A549 treated with Hydrocortisone at 1 μM for 4 hours (cell line): ENCODE data around the gene PRDX2. TPM values are rescaled to one million over a fixed set of nuclear protein-coding genes. Genes with fewer than 3 reads are reported as not detected.

Experiments used
- total RNA-seq: library from RNA; stranded (reverse); fragments of 200-300 nt; extraction: Qiagen RNA extraction; gene quantifications from 5 replicates; pipeline ENCODE4 v1.2.3, GENCODE V29; 2022

PRDX2 gene
- total RNA-seq, result 0.48 to 0.90 TPM (median 0.64 TPM) in 5 replicates

GRCh38 chr19:12801466-12802266, at the start of gene PRDX2, which contains the start of gene THSD8:
Gene PRDX2, minus strand, starts transcription at chr19:12801800. Its CDS starts 539 bp downstream, at chr19:12801261.
Gene THSD8, plus strand, starts transcription at chr19:12802069. Its CDS starts 3 bp downstream, at chr19:12802072.

DNA sequence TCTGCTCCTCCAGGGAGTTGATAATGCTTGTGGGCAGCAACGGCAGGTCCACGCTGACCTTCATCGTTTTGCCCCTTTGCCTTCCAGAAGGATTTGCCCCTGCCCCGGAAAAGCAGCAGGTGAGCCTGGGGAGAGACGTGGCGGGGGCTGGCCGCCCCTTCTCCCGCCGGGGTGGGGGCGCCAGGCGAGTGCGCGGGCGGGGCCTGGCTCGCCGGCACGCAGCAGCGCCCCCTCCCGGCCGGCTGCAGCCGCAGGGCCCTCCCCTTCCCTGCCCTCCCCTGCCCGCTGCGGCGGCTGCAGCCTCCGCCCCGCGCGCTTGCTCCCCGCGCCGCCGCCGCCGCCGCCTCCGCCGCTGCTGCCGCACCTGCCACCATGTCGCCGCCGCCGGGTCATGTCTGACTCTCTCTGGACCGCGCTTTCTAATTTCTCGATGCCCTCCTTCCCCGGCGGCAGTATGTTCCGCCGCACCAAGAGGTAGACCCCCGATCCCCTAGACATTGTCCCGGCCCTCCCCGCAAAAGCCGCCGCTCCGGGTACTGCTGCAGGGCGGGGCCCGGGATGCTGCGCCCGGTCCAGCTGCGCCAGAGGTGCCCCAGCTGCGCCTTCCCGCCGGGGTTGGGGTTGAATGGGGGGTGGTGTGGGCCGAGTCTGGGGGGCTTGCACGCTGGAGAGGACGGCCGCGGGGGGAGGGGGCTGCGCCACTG, 36.7 kb upstream of the PRDX2 start, which contains the start of gene MAST1:
Gene MAST1 (plus strand): TSS at position 334 of the 704 bp plus-strand sequence. CDS start 58 bp downstream, at position 392.

DNA sequence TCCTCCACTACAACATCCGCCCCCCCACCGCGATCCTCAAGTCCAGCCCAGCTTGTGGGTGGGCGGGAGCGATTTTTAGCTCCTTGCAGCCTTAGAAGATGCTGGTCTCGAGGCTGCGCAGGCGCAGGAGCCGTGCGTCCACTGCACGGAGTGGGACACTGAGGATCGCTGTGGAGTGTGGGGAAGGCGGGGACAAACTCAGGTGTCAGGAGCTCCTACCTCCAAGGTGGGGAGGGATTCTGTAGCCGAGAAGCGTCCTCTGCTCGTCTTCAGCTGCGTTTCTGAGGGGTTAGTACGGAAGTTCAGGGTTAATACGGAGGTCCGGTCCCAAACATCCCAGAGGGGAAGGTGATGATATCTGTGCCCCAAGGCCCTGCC, 33.0 kb upstream of the PRDX2 start, which contains the start of gene RTBDN:
Gene RTBDN (minus strand): TSS at position 14 of the 378 bp plus-strand sequence. CDS start 4,600 bp downstream, outside the sequence.

GRCh38 chr19:12806242-12807081, 4.9 kb upstream of the PRDX2 start, which contains the start of gene RNASEH2A:
Gene RNASEH2A, plus strand, starts transcription at chr19:12806584. Its CDS starts 90 bp downstream, at chr19:12806674.

GRCh38 chr19:12791345-12792050, 10.1 kb downstream of the PRDX2 start, which contains the start of gene JUNB:
Gene JUNB, plus strand, starts transcription at chr19:12791486. Its CDS starts 286 bp downstream, at chr19:12791772.

GRCh38 chr19:12774588-12775555, 26.7 kb downstream of the PRDX2 start, which contains the start of gene HOOK2:
Gene HOOK2, minus strand, starts transcription at chr19:12775552. Its CDS starts 103 bp downstream, at chr19:12775449.

DNA sequence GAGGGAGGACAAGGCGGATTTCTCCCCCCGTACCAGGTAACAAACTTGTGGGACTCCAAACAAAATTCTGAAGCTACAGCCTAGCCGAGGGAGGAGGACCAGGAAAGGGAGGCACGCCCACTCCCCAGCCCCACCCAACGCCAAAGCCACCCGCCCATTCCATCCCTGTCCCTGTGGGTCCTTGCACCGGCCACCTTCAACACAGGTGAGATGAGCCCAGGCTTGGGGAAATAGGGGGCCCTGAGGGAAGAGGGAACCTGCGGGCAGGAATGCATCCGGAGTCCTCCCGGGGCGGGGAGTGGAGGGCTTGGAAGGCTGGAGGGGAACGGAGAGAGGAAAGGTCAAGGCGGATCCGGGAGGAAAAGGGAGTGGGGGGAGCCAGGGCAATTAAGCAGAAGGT, 50.0 kb downstream of the PRDX2 start, which contains the start of gene BEST2:
Gene BEST2 (plus strand): TSS at position 157 of the 400 bp plus-strand sequence. CDS start 802 bp downstream, outside the sequence.

Other genes starting within 250 kb of the PRDX2 start
- gene ZNF490, start 191.0 kb downstream of the PRDX2 start, total RNA-seq, result 0.39 to 1.7 TPM (median 0.70 TPM) in 5 replicates
- gene ZNF791, start 190.9 kb downstream of the PRDX2 start, total RNA-seq, result 5.3 to 6.9 TPM (median 6.0 TPM) in 5 replicates
- gene MAN2B1, start 135.1 kb downstream of the PRDX2 start, total RNA-seq, result 19.8 to 21.9 TPM (median 21.5 TPM) in 5 replicates
- gene WDR83, start 135.0 kb downstream of the PRDX2 start, total RNA-seq, result 7.5 to 11.7 TPM (median 9.6 TPM) in 5 replicates
- 43.8 to 48.5 TPM (median 45.7 TPM) in 5 replicates for gene DHPS, start 119.9 kb downstream of the PRDX2 start, total RNA-seq
- not detected in 5 replicates for gene GNG14, start 113.8 kb downstream of the PRDX2 start, total RNA-seq
- gene FBXW9, start 105.2 kb downstream of the PRDX2 start, total RNA-seq, result 8.9 to 13.0 TPM (median 12.3 TPM) in 5 replicates
- 29.9 to 34.4 TPM (median 32.2 TPM) in 5 replicates for gene TNPO2, start 77.9 kb downstream of the PRDX2 start, total RNA-seq
- gene TRIR, start 67.1 kb downstream of the PRDX2 start, total RNA-seq, result 144 to 206 TPM (median 199 TPM) in 5 replicates
- gene GET3, start 64.3 kb downstream of the PRDX2 start, total RNA-seq, result 81.1 to 107 TPM (median 99.5 TPM) in 5 replicates
- gene BEST2, start 50.0 kb downstream of the PRDX2 start, total RNA-seq, result 2.0 to 2.9 TPM (median 2.3 TPM) in 5 replicates
- gene HOOK2, start 26.2 kb downstream of the PRDX2 start, total RNA-seq, result 9.2 to 11.4 TPM (median 11.1 TPM) in 5 replicates
- 123 to 195 TPM (median 161 TPM) in 5 replicates for gene JUNB, start 10.3 kb downstream of the PRDX2 start, total RNA-seq
- 10.3 to 16.4 TPM (median 14.6 TPM) in 4 of 5 replicates, not detected in the other for gene THSD8, start 269 bp upstream of the PRDX2 start, total RNA-seq
- 33.2 to 47.5 TPM (median 44.6 TPM) in 5 replicates for gene RNASEH2A, start 4.8 kb upstream of the PRDX2 start, total RNA-seq
- 0.15 to 0.33 TPM (median 0.20 TPM) in 5 replicates for gene RTBDN, start 32.8 kb upstream of the PRDX2 start, total RNA-seq
- gene MAST1, start 36.7 kb upstream of the PRDX2 start, total RNA-seq, result 1.3 to 2.1 TPM (median 1.8 TPM) in 5 replicates
- gene DNASE2, start 79.6 kb upstream of the PRDX2 start, total RNA-seq, result 27.5 to 33.2 TPM (median 30.3 TPM) in 5 replicates
- gene KLF1, start 85.4 kb upstream of the PRDX2 start, total RNA-seq, result 0.06 to 0.08 TPM in 2 of 5 replicates, not detected in the others
- 8.5 to 11.9 TPM (median 9.3 TPM) in 5 replicates for gene GCDH, start 89.4 kb upstream of the PRDX2 start, total RNA-seq
- gene SYCE2, start 117.5 kb upstream of the PRDX2 start, total RNA-seq, result 0.18 to 0.65 TPM (median 0.44 TPM) in 5 replicates
- gene FARSA, start 131.9 kb upstream of the PRDX2 start, total RNA-seq, result 66.6 to 76.5 TPM (median 69.3 TPM) in 5 replicates
- 488 to 572 TPM (median 509 TPM) in 5 replicates for gene CALR, start 136.8 kb upstream of the PRDX2 start, total RNA-seq
- 74.5 to 80.5 TPM (median 76.9 TPM) in 5 replicates for gene RAD23A, start 144.1 kb upstream of the PRDX2 start, total RNA-seq
- gene GADD45GIP1, start 155.4 kb upstream of the PRDX2 start, total RNA-seq, result 26.3 to 58.4 TPM (median 52.1 TPM) in 5 replicates
- gene DAND5, start 167.8 kb upstream of the PRDX2 start, total RNA-seq, result 0.07 TPM in 1 of 5 replicates, not detected in the others
- gene NFIX, start 193.7 kb upstream of the PRDX2 start, total RNA-seq, result 2.7 to 4.4 TPM (median 4.3 TPM) in 5 replicates